ENCODE results near the gene ANXA7. TPM values are rescaled to one million over a fixed set of nuclear protein-coding genes. Genes with fewer than 3 reads are reported as not detected.

The ANXA7 gene
- total and polyA plus RNA-seq, 10 of the 15 experiments (the other 5 are each of a cell fraction or from before 2014, with no cell fraction given): 70.6 to 184 (median 113) TPM

DNA sequence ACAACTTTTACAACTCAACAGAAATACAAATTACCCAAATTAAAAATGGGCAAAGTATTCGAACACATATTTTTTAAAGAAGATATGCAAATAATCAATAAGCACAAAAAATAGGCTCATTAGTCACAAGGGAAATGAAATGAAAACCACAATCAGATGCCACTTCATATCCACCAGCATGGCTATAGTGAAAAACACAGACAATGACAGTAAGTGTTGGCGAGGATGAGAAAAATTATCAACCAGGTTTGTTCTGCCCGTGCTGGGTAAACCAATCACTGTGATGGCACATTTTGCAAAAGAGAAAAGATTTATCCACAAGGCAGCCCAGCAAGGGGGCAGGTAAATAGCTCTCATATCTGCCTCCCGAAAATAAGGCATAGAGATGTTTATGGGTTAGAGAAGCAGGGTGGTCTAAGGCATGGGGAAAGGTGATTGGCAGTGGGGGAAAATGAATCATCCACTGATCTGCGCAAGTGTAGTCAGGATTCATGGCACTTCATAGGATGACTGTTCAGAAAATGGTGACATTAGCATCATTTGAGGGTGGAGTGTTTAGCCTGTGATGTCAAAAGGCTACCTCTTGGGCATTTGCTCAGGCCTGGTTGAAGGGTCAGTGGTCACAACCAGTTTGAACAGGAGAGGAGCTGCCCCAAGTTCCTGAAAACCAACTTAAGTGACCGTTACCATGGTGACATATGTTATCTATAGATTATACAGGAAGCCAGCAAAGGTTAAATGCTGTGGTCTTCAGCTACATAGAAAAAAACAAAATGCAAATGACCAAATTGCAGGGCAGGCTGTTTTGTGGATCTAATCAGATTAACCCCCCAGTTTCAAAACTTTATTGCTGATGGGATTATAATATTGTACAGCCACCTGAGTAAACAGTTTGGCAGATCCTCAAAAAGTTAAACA, 47.2 kb downstream of the ANXA7 start (continued):
- TF ChIP-seq, protein P1, sequence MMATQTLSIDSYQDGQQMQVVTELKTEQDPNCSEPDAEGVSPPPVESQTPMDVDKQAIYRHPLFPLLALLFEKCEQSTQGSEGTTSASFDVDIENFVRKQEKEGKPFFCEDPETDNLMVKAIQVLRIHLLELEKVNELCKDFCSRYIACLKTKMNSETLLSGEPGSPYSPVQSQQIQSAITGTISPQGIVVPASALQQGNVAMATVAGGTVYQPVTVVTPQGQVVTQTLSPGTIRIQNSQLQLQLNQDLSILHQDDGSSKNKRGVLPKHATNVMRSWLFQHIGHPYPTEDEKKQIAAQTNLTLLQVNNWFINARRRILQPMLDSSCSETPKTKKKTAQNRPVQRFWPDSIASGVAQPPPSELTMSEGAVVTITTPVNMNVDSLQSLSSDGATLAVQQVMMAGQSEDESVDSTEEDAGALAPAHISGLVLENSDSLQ (IDR thresholded peaks at IDR 0.05): peak; percentile 35; the same call in 1 of the 2 replicates

GRCh38 chr10:73364964-73365363, 48.9 kb downstream of the ANXA7 start:
- ATAC-seq: no peak
- Histone ChIP-seq H2AFZ (ENCODE audit: control insufficient read depth, low read depth, low read length) (no peak overlapping the region), H4K20me1 (ENCODE audit: control insufficient read depth, insufficient read depth) (no peaks in the 10 kb centered on the region), H3K4me1 (ENCODE audit: control insufficient read depth, insufficient read depth, low read length) (peaks cover 12% of the 10 kb centered on the region), H3K27ac (ENCODE audit: control insufficient read depth, insufficient read depth) (no peak overlapping the region), H3K9ac (ENCODE audit: control insufficient read depth, insufficient read depth, low read length) (no peak overlapping the region), H3K9me3 (replicated peaks; ENCODE audit: control insufficient read depth, insufficient read depth, low read length) (no peaks in the 10 kb centered on the region), H3K4me2 (ENCODE audit: control insufficient read depth, insufficient read depth) (no peak overlapping the region), H3K4me3 (no peak overlapping the region), H3K79me2 (ENCODE audit: control insufficient read depth, insufficient read depth, low read length) (no peaks in the 10 kb centered on the region), H3K27me3 (replicated peaks in 1 of 2; ENCODE audit: control insufficient read depth in 2 of 2, insufficient read depth in 2 of 2, low read length in 1 of 2) (no peaks in the 10 kb centered on the region), H3K36me3 (ENCODE audit: control insufficient read depth in 2 of 2, insufficient read depth in 2 of 2, low read length in 1 of 2) (0 out of 4 replicates have a peak, but pooled peaks cover 0 to 2% of the 10 kb centered on the region in 2 experiments)
- ChIA-PET POLR2A (no interaction called here), SMC1A (ENCODE audit: uncharacterized antibody, unreplicated experiment) (no interaction called here), RAD21 (ENCODE audit: unreplicated experiment) (interaction anchor here (0.5 kb wide), 1 partner anchor 389 kb away, joined by 3 read pairs; no protein-coding TSS in a partner anchor), CTCF (no interaction called here)
- WGBS (ENCODE audit: insufficient coverage, insufficient replicate concordance, low lambda C conversion rate, missing lambda C conversion rate): 100% methylated on average over 3 of the region's 3 CpGs
- no peak for DNase-seq (ENCODE audit: low read depth, low spot score)
- BruUV-seq (replicated peaks): no TSS peak
- intact Hi-C loops (cut with micrococcal nuclease; ENCODE audit: unreplicated experiment) (no loop called here), in situ Hi-C loops (cut with MboI) (no loop called here)
- no peak for TF ChIP-seq ZSCAN29 (IDR thresholded peaks at IDR 0.05)
- no peak for TF ChIP-seq KAT2A (conservative IDR thresholded peaks at IDR 0.05; ENCODE audit: control insufficient read depth, low read depth, low read length)
- TF ChIP-seq TCF12 (IDR thresholded peaks at IDR 0.05; ENCODE audit: low read depth, low read length): no peak
- no peak for TF ChIP-seq JUNB (IDR thresholded peaks at IDR 0.05)
- no peak for TF ChIP-seq BCL11A (IDR thresholded peaks at IDR 0.05; ENCODE audit: low read depth, low read length)
- TF ChIP-seq EED (IDR thresholded peaks at IDR 0.05; ENCODE audit: low read depth): no peak
- no peak for TF ChIP-seq RELA (IDR thresholded peaks at IDR 0.05; ENCODE audit: borderline replicate concordance, partially characterized antibody)
- TF ChIP-seq CEBPZ (IDR thresholded peaks at IDR 0.05; ENCODE audit: low read depth, low read length): no peak
- no peak for TF ChIP-seq ZNF384 (IDR thresholded peaks at IDR 0.05; ENCODE audit: borderline replicate concordance, low read depth, low read length)
- no peak for TF ChIP-seq EZH2 (IDR thresholded peaks at IDR 0.05; ENCODE audit: borderline replicate concordance, control insufficient read depth, low read depth, low read length)
- TF ChIP-seq CREB1 (IDR thresholded peaks at IDR 0.05; ENCODE audit: low read depth): no peak
- TF ChIP-seq, protein P2, sequence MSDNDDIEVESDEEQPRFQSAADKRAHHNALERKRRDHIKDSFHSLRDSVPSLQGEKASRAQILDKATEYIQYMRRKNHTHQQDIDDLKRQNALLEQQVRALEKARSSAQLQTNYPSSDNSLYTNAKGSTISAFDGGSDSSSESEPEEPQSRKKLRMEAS (IDR thresholded peaks at IDR 0.05; ENCODE audit: low read depth, low read length): no peak
- no peak for TF ChIP-seq NFYB (IDR thresholded peaks at IDR 0.05; ENCODE audit: insufficient read depth, low read depth, low read length)
- TF ChIP-seq LARP7 (IDR thresholded peaks at IDR 0.05): no peak
- TF ChIP-seq RFX5 (IDR thresholded peaks at IDR 0.05; ENCODE audit: low read depth, low read length): no peak
- TF ChIP-seq TARDBP (IDR thresholded peaks at IDR 0.05; ENCODE audit: borderline replicate concordance): no peak
- no peak for TF ChIP-seq RUNX3 (IDR thresholded peaks at IDR 0.05; ENCODE audit: low read length)
- TF ChIP-seq GABPA (IDR thresholded peaks at IDR 0.05; ENCODE audit: low read depth): no peak
- FAIRE-seq: no peak
